Sigmoid colon (tissue), 7 donors: Measurements from ENCODE around the gene ABLIM2. TPM values are rescaled to one million over a fixed set of nuclear protein-coding genes. Genes with fewer than 3 reads are reported as not detected.

ENCODE experiments used
- DNase-seq: peaks from one replicate; pipeline ENCODE4 v3.0.0-alpha.2; 2019
- H3K27ac ChIP-seq, 4 donors: fragments of 200-600 bp; sonication (generic); one replicate each; pipeline ENCODE4 v1.5.1; 2016 to 2019; ENCODE audit warnings: mild to moderate bottlenecking in 1 of 4
- H3K27me3 ChIP-seq, 3 donors: fragments of 200-600 bp; sonication (generic); one replicate each; pipeline ENCODE4 v1.5.1; 2019; ENCODE audit warnings: mild to moderate bottlenecking in 1 of 3
- H3K36me3 ChIP-seq, 4 donors: fragments of 200-600 bp; sonication (generic); one replicate each; pipeline ENCODE4 v1.5.1; 2016 to 2019
- H3K4me1 ChIP-seq, 4 donors: fragments of 200-600 bp; sonication (generic); one replicate each; pipeline ENCODE4 v1.5.1; 2017 to 2019
- H3K4me3 ChIP-seq, 4 donors: fragments of 200-600 bp; sonication (generic); one replicate each; pipeline ENCODE4 v1.5.1; 2017 to 2019; ENCODE audit warnings: mild to moderate bottlenecking in 2 of 4, moderate library complexity in 1 of 4
- H3K9me3 ChIP-seq, 4 donors: fragments of 200-600 bp in 3 of 4; sonication (generic) in 3 of 4; one replicate each; pipeline versions ENCODE4 v1.5.1 to v1.6.1; 2013 to 2019
- CTCF ChIP-seq, 4 experiments: fragments of 450-650 bp in 3 of 4; fragments of 200-600 bp in 1 of 4; IDR thresholded peaks; one replicate each; pipeline ENCODE4 v1.5.1; 2016 to 2019; ENCODE audit warnings: antibody characterized with exemption in 4 of 4, mild to moderate bottlenecking in 3 of 4, moderate library complexity in 2 of 4
- EP300 ChIP-seq, 4 donors: sonication (generic); formaldehyde crosslinking; IDR thresholded peaks; one replicate each; pipeline ENCODE4 v1.6.1; 2017; ENCODE audit warnings: antibody characterized with exemption in 4 of 4
- POLR2A ChIP-seq, 2 donors: fragments of 450-650 bp; IDR thresholded peaks; one replicate each; pipeline ENCODE4 v1.6.1; 2016; ENCODE audit warnings: antibody characterized with exemption in 2 of 2, mild to moderate bottlenecking in 2 of 2, moderate library complexity in 2 of 2
- POLR2AphosphoS5 ChIP-seq, 4 donors: sonication (generic); formaldehyde crosslinking; IDR thresholded peaks; one replicate each; pipeline ENCODE4 v1.6.1; 2017; ENCODE audit warnings: antibody characterized with exemption in 4 of 4
- WGBS, 2 donors: extraction: QIAGEN DNeasy Blood & Tissue Kit; methylation state at CpG; one replicate each; pipeline ENCODE4 v1.1.7; 2013; 5-methylcytosine and 5-hydroxymethylcytosine counted together
- intact Hi-C: fragments of 100-400 bp; cut with DNase I; formaldehyde crosslinking; loops from one replicate; pipeline ENCODE4 v1.15.1; 2023
- polyA plus RNA-seq, 3 donors: library from polyadenylated mRNA; stranded (reverse); fragments of 200-250 nt; gene quantifications; one replicate each; pipeline ENCODE4 v1.2.3, GENCODE V29; 2013
- total RNA-seq, 4 donors: library from RNA; depleted of rRNA; stranded (reverse); fragments of >200 nt; gene quantifications; one replicate each; pipeline ENCODE4 v1.1.0, GENCODE V29; 2016
- donor health status: healthy with polysubstance abuse.
- donor health status: Bipolar disorder and iron deficiency.
- donor health status: healthy.

ABLIM2 gene
- total and polyA plus RNA-seq, 7 donors: 3.1 to 15.0 (median 7.4) TPM

DNA sequence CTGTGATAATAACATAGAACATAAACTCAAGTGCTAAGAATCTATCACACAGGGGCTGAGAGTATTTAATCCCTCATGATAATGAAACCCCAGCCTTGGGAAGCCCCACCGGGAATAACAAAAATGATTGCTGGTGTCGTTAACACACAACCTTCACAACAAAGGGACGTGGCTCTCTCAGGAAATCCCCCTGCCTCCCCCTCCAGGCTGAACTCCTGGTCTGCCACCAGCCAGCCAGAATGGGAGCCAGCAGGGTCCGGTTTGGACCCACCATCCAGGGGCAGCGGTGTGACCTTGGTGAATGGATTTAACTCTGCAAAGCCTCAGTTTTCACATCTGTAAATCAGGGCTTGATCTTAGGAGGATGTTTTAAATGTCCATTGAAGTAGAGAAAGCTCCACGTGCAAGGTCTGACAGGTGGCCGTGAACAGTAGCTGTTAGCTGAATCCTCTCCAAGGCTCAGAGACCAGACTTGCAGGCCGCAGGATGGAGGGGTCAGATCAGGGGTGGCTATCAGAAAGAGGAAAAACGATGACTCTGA lies 46.5 kb downstream of the ABLIM2 start:
- H3K4me1 ChIP-seq: no peaks in the 10 kb centered on the region
- no peaks in the 10 kb centered on the region for H3K9me3 ChIP-seq
- no peak for DNase-seq
- intact Hi-C loops: no loop called here
- WGBS, 2 donors: 76 to 84% methylated on average over 9 of the region's 9 CpGs
- no peaks in the 10 kb centered on the region for H3K36me3 ChIP-seq
- no peak overlapping the region for H3K4me3 ChIP-seq
- TF ChIP-seq POLR2AphosphoS5 (IDR thresholded peaks at IDR 0.05) (no peak), POLR2A (IDR thresholded peaks at IDR 0.05) (no peak), CTCF (IDR thresholded peaks at IDR 0.05) (no peak), EP300 (IDR thresholded peaks at IDR 0.05) (no peak)
- H3K27me3 ChIP-seq: no peaks in the 10 kb centered on the region
- H3K27ac ChIP-seq: no peak overlapping the region

- Histone ChIP-seq H3K27me3 (no peaks in the 10 kb centered on the region), H3K27ac (no peak overlapping the region), H3K4me3 (no peak overlapping the region), H3K36me3 (no peaks in the 10 kb centered on the region), H3K4me1 (no peaks in the 10 kb centered on the region), H3K9me3 (no peaks in the 10 kb centered on the region)
- TF ChIP-seq POLR2A (IDR thresholded peaks at IDR 0.05) (no peak), POLR2AphosphoS5 (IDR thresholded peaks at IDR 0.05) (no peak), CTCF (IDR thresholded peaks at IDR 0.05) (no peak), EP300 (IDR thresholded peaks at IDR 0.05) (no peak)
- 56 to 82% methylated on average over 29 of the region's 29 CpGs for WGBS, 2 donors
- intact Hi-C loops: no loop called here
- DNase-seq: no peak
These were observed 48.3 kb downstream of the ABLIM2 start for GRCh38 chr4:8110071-8110986.

GRCh38 chr4:8109406-8110065 lies 49.1 kb downstream of the ABLIM2 start:
- intact Hi-C loops: no loop called here
- WGBS, 2 donors: 93 to 95% methylated on average over 20 of the region's 20 CpGs
- H3K27ac ChIP-seq: no peak overlapping the region
- no peaks in the 10 kb centered on the region for H3K36me3 ChIP-seq
- no peaks in the 10 kb centered on the region for H3K27me3 ChIP-seq
- no peaks in the 10 kb centered on the region for H3K9me3 ChIP-seq
- H3K4me1 ChIP-seq: no peaks in the 10 kb centered on the region
- no peak for DNase-seq
- TF ChIP-seq EP300 (IDR thresholded peaks at IDR 0.05) (no peak), CTCF (IDR thresholded peaks at IDR 0.05) (no peak), POLR2AphosphoS5 (IDR thresholded peaks at IDR 0.05) (no peak), POLR2A (IDR thresholded peaks at IDR 0.05) (no peak)
- H3K4me3 ChIP-seq: no peak overlapping the region

DNA sequence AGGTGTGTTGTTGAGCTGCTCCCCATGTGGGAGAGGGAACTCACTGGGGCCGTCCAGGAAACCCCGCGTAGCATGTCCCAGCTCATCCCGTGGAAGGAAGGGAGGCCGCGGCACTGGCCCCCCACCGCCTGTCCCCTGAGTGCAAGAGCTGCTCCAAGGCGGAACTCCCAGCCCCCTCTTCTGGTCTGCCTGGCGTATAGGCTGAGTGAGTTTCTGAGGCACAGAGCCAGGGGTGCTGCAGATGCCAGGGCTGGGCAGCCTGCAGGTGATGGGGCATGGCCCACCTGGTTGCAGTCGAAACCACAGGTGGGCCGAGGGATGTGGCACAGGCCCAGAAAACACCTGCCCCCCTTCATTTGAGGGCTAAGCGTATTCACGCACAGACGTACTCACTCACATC lies 49.6 kb downstream of the ABLIM2 start:
- Histone ChIP-seq H3K9me3 (no peaks in the 10 kb centered on the region), H3K36me3 (no peaks in the 10 kb centered on the region), H3K4me1 (no peaks in the 10 kb centered on the region), H3K27me3 (no peaks in the 10 kb centered on the region), H3K4me3 (no peak overlapping the region), H3K27ac (no peak overlapping the region)
- WGBS, 2 donors: 83 to 91% methylated on average over 14 of the region's 14 CpGs
- TF ChIP-seq POLR2AphosphoS5 (IDR thresholded peaks at IDR 0.05) (no peak), CTCF (IDR thresholded peaks at IDR 0.05) (no peak), POLR2A (IDR thresholded peaks at IDR 0.05) (no peak), EP300 (IDR thresholded peaks at IDR 0.05) (no peak)
- no peak for DNase-seq
- intact Hi-C loops: no loop called here
